Measurements from ENCODE around the gene CHN1.

Gene CHN1

GRCh38 chr2:174903264-174903556 lies 102.0 kb downstream of the CHN1 start:
- Histone ChIP-seq H3K9ac (ENCODE audit: low read length) (no peak overlapping the region), H3K36me3 (ENCODE audit: control insufficient read depth in 1 of 2, insufficient read depth in 2 of 2, low read depth in 1 of 2, low read length in 2 of 2) (no peaks in the 10 kb centered on the region), H3K4ac (ENCODE audit: low read depth in 1 of 2, low read length in 2 of 2) (no peak overlapping the region), H2BK5ac (ENCODE audit: low read depth, low read length, poor library complexity, severe bottlenecking) (no peak overlapping the region), H3K4me2 (ENCODE audit: low read length, poor library complexity, severe bottlenecking) (no peak overlapping the region), H3K14ac (ENCODE audit: low read length in 2 of 2) (no peak overlapping the region), H2BK12ac (ENCODE audit: low read length in 2 of 2) (no peak overlapping the region), H4K8ac (ENCODE audit: low read length) (no peak overlapping the region), H3K4me1 (ENCODE audit: control insufficient read depth, insufficient read depth, low read depth, low read length) (no peaks in the 10 kb centered on the region), H2BK15ac (ENCODE audit: low read depth, poor library complexity, severe bottlenecking) (no peak overlapping the region), H2BK120ac (ENCODE audit: low read depth, low read length) (no peak overlapping the region), H2AFZ (ENCODE audit: low read depth, low read length) (no peak overlapping the region), H3K23ac (ENCODE audit: low read length in 2 of 2) (no peak overlapping the region), H2AK5ac (ENCODE audit: low read length, severe bottlenecking) (no peak overlapping the region), H3K4me3 (ENCODE audit: insufficient read depth in 1 of 2, low read depth in 1 of 2, low read length in 2 of 2) (no peak overlapping the region), H4K91ac (ENCODE audit: low read length) (no peak overlapping the region), H3K27me3 (ENCODE audit: control insufficient read depth in 1 of 2, insufficient read depth in 1 of 2, low read length in 2 of 2) (no peaks in the 10 kb centered on the region), H3K9me3 (ENCODE audit: control insufficient read depth, low read length) (no peaks in the 10 kb centered on the region), H3K18ac (ENCODE audit: low read depth in 1 of 2, low read length in 2 of 2) (no peak overlapping the region), H3K27ac (ENCODE audit: low read length, poor library complexity, severe bottlenecking) (no peak overlapping the region), H3K79me1 (replicated peaks; ENCODE audit: low read length, poor library complexity, severe bottlenecking) (no peaks in the 10 kb centered on the region)
- no peak for DNase-seq
- WGBS: no CpG with 5 or more reads among the region's 1 CpG

GRCh38 chr2:174902506-174903263 lies 102.5 kb downstream of the CHN1 start:
- Histone ChIP-seq H3K4me3 (ENCODE audit: insufficient read depth in 1 of 2, low read depth in 1 of 2, low read length in 2 of 2) (no peak overlapping the region), H3K9me3 (ENCODE audit: control insufficient read depth, low read length) (no peaks in the 10 kb centered on the region), H3K27me3 (ENCODE audit: control insufficient read depth in 1 of 2, insufficient read depth in 1 of 2, low read length in 2 of 2) (no peaks in the 10 kb centered on the region), H3K9ac (ENCODE audit: low read length) (no peak overlapping the region), H4K8ac (ENCODE audit: low read length) (no peak overlapping the region), H3K36me3 (ENCODE audit: control insufficient read depth in 1 of 2, insufficient read depth in 2 of 2, low read depth in 1 of 2, low read length in 2 of 2) (no peaks in the 10 kb centered on the region), H3K4me1 (ENCODE audit: control insufficient read depth, insufficient read depth, low read depth, low read length) (no peaks in the 10 kb centered on the region), H3K18ac (ENCODE audit: low read depth in 1 of 2, low read length in 2 of 2) (no peak overlapping the region), H3K23ac (ENCODE audit: low read length in 2 of 2) (no peak overlapping the region), H3K27ac (ENCODE audit: low read length, poor library complexity, severe bottlenecking) (no peak overlapping the region), H2BK15ac (ENCODE audit: low read depth, poor library complexity, severe bottlenecking) (no peak overlapping the region), H2BK12ac (ENCODE audit: low read length in 2 of 2) (no peak overlapping the region), H3K14ac (ENCODE audit: low read length in 2 of 2) (no peak overlapping the region), H2AK5ac (ENCODE audit: low read length, severe bottlenecking) (no peak overlapping the region), H3K79me1 (replicated peaks; ENCODE audit: low read length, poor library complexity, severe bottlenecking) (no peaks in the 10 kb centered on the region), H2BK5ac (ENCODE audit: low read depth, low read length, poor library complexity, severe bottlenecking) (no peak overlapping the region), H2BK120ac (ENCODE audit: low read depth, low read length) (no peak overlapping the region), H3K4ac (ENCODE audit: low read depth in 1 of 2, low read length in 2 of 2) (no peak overlapping the region), H4K91ac (ENCODE audit: low read length) (no peak overlapping the region), H2AFZ (ENCODE audit: low read depth, low read length) (no peak overlapping the region), H3K4me2 (ENCODE audit: low read length, poor library complexity, severe bottlenecking) (no peak overlapping the region)
- no peak for DNase-seq
- WGBS: 83% methylated on average over 3 of the region's 3 CpGs

GRCh38 chr2:174901075-174901474 lies 104.1 kb downstream of the CHN1 start:
- Histone ChIP-seq H2AK5ac (ENCODE audit: low read length, severe bottlenecking) (no peak overlapping the region), H4K91ac (ENCODE audit: low read length) (no peak overlapping the region), H3K14ac (ENCODE audit: low read length in 2 of 2) (no peak overlapping the region), H3K23ac (ENCODE audit: low read length in 2 of 2) (no peak overlapping the region), H3K9me3 (ENCODE audit: control insufficient read depth, low read length) (no peaks in the 10 kb centered on the region), H3K18ac (ENCODE audit: low read depth in 1 of 2, low read length in 2 of 2) (peak overlapping the region in 1 of 2 experiments; percentile 12), H2BK12ac (ENCODE audit: low read length in 2 of 2) (no peak overlapping the region), H3K79me1 (replicated peaks; ENCODE audit: low read length, poor library complexity, severe bottlenecking) (no peaks in the 10 kb centered on the region), H3K4me3 (ENCODE audit: insufficient read depth in 1 of 2, low read depth in 1 of 2, low read length in 2 of 2) (peak overlapping the region in 1 of 2 experiments; percentile 60), H3K36me3 (ENCODE audit: control insufficient read depth in 1 of 2, insufficient read depth in 2 of 2, low read depth in 1 of 2, low read length in 2 of 2) (no peaks in the 10 kb centered on the region), H3K4ac (ENCODE audit: low read depth in 1 of 2, low read length in 2 of 2) (no peak overlapping the region), H3K27me3 (ENCODE audit: control insufficient read depth in 1 of 2, insufficient read depth in 1 of 2, low read length in 2 of 2) (no peaks in the 10 kb centered on the region), H2BK120ac (ENCODE audit: low read depth, low read length) (no peak overlapping the region), H3K27ac (ENCODE audit: low read length, poor library complexity, severe bottlenecking) (no peak overlapping the region), H4K8ac (ENCODE audit: low read length) (peak overlapping the region; percentile 60), H2BK15ac (ENCODE audit: low read depth, poor library complexity, severe bottlenecking) (no peak overlapping the region), H3K9ac (ENCODE audit: low read length) (peak overlapping the region; percentile 79), H3K4me1 (ENCODE audit: control insufficient read depth, insufficient read depth, low read depth, low read length) (no peaks in the 10 kb centered on the region), H2BK5ac (ENCODE audit: low read depth, low read length, poor library complexity, severe bottlenecking) (no peak overlapping the region), H3K4me2 (ENCODE audit: low read length, poor library complexity, severe bottlenecking) (no peak overlapping the region), H2AFZ (ENCODE audit: low read depth, low read length) (no peak overlapping the region)
- DNase-seq: no peak
- whole genome bisulfite sequencing: 83% methylated on average over 4 of the region's 4 CpGs

- H3K4ac ChIP-seq (ENCODE audit: low read depth in 1 of 2, low read length in 2 of 2): no peak overlapping the region
- WGBS: no CpG with 5 or more reads among the region's 6 CpGs
- no peak overlapping the region for H2BK12ac ChIP-seq (ENCODE audit: low read length in 2 of 2)
- H3K4me1 ChIP-seq (ENCODE audit: control insufficient read depth, insufficient read depth, low read depth, low read length): no peaks in the 10 kb centered on the region
- H3K14ac ChIP-seq (ENCODE audit: low read length in 2 of 2): no peak overlapping the region
- no peak overlapping the region for H4K8ac ChIP-seq (ENCODE audit: low read length)
- no peak overlapping the region for H2BK15ac ChIP-seq (ENCODE audit: low read depth, poor library complexity, severe bottlenecking)
- H3K27me3 ChIP-seq (ENCODE audit: control insufficient read depth in 1 of 2, insufficient read depth in 1 of 2, low read length in 2 of 2): no peaks in the 10 kb centered on the region
- H3K4me3 ChIP-seq (ENCODE audit: insufficient read depth in 1 of 2, low read depth in 1 of 2, low read length in 2 of 2): no peak overlapping the region
- no peak overlapping the region for H2AFZ ChIP-seq (ENCODE audit: low read depth, low read length)
- H4K91ac ChIP-seq (ENCODE audit: low read length): no peak overlapping the region
- no peak overlapping the region for H3K27ac ChIP-seq (ENCODE audit: low read length, poor library complexity, severe bottlenecking)
- DNase-seq: no peak
- H3K9ac ChIP-seq (ENCODE audit: low read length): no peak overlapping the region
- no peak overlapping the region for H2BK5ac ChIP-seq (ENCODE audit: low read depth, low read length, poor library complexity, severe bottlenecking)
- H3K4me2 ChIP-seq (ENCODE audit: low read length, poor library complexity, severe bottlenecking): no peak overlapping the region
- H3K36me3 ChIP-seq (ENCODE audit: control insufficient read depth in 1 of 2, insufficient read depth in 2 of 2, low read depth in 1 of 2, low read length in 2 of 2): no peaks in the 10 kb centered on the region
- no peak overlapping the region for H3K18ac ChIP-seq (ENCODE audit: low read depth in 1 of 2, low read length in 2 of 2)
- no peaks in the 10 kb centered on the region for H3K79me1 ChIP-seq (replicated peaks; ENCODE audit: low read length, poor library complexity, severe bottlenecking)
- H3K9me3 ChIP-seq (ENCODE audit: control insufficient read depth, low read length): no peaks in the 10 kb centered on the region
- no peak overlapping the region for H2BK120ac ChIP-seq (ENCODE audit: low read depth, low read length)
- H3K23ac ChIP-seq (ENCODE audit: low read length in 2 of 2): no peak overlapping the region
- H2AK5ac ChIP-seq (ENCODE audit: low read length, severe bottlenecking): no peak overlapping the region
These were observed 107.9 kb downstream of the CHN1 start for GRCh38 chr2:174897286-174897685.
